Renal cortex interstitium (tissue), 11 donors: ENCODE data around the gene LYAR. TPM values are rescaled to one million over a fixed set of nuclear protein-coding genes. Genes with fewer than 3 reads are reported as not detected.
"Not testable (repeated sequence)": the region's sequence is repeated elsewhere in the genome, so short reads cannot be mapped to it uniquely, and the experiment has no call there.

ENCODE experiments used
- DNase-seq, 11 donors: peaks; one replicate each; pipeline ENCODE4 v3.0.0-alpha.2; 2013; ENCODE audit warnings: low read depth in 9 of 11, low spot score in 4 of 11; ENCODE audit errors: extremely low read depth in 1 of 11
- polyA plus RNA-seq, 3 donors: library from polyadenylated mRNA; unstranded; fragments of 120-200 nt; gene quantifications; one replicate each; pipeline ENCODE4 v1.2.1, GENCODE V29; 2013; ENCODE audit not compliant: insufficient read length in 3 of 3

Gene LYAR
- polyA plus RNA-seq, 3 donors: 17.4 to 23.1 (median 20.1) TPM

- no peak for DNase-seq
Observed at GRCh38 chr4:4274226-4274625, 15.7 kb downstream of the LYAR start.

- DNase-seq: no peak
Observed at GRCh38 chr4:4271912-4272311, 18.0 kb downstream of the LYAR start.

- DNase-seq: no peak
Observed at GRCh38 chr4:4270529-4270928, 19.4 kb downstream of the LYAR start.

GRCh38 chr4:4269856-4270255 lies 20.1 kb downstream of the LYAR start:
- no peak for DNase-seq

- DNase-seq: no peak
Observed at GRCh38 chr4:4269331-4269731, 20.6 kb downstream of the LYAR start.

GRCh38 chr4:4268776-4269175 lies 21.2 kb downstream of the LYAR start:
- DNase-seq: no peak

GRCh38 chr4:4267981-4268380 lies 22.0 kb downstream of the LYAR start:
- no peak for DNase-seq

- DNase-seq: no peak
Observed at GRCh38 chr4:4260185-4260751, 29.7 kb downstream of the LYAR start.

- no peak for DNase-seq
Observed at GRCh38 chr4:4259484-4260100, 30.4 kb downstream of the LYAR start.

- not testable (repeated sequence) for DNase-seq
Observed at GRCh38 chr4:4257705-4258104, 32.2 kb downstream of the LYAR start.

GRCh38 chr4:4256799-4257198 lies 33.2 kb downstream of the LYAR start:
- DNase-seq: no peak

- DNase-seq: no peak
Observed at GRCh38 chr4:4254666-4255065, 35.3 kb downstream of the LYAR start.

- DNase-seq: no peak
Observed at GRCh38 chr4:4254199-4254598, 35.8 kb downstream of the LYAR start.

GRCh38 chr4:4249866-4250265 lies 40.1 kb downstream of the LYAR start:
- no peak for DNase-seq

- not testable (repeated sequence) for DNase-seq
Observed at GRCh38 chr4:4249342-4249741, 40.6 kb downstream of the LYAR start.

GRCh38 chr4:4248885-4249203 lies 41.1 kb downstream of the LYAR start:
- DNase-seq: no peak

- DNase-seq: peak; percentile 89 to 95 (median 94)
Observed at GRCh38 chr4:4248029-4248884, 41.7 kb downstream of the LYAR start, which contains the start of gene TMEM128. TSS of gene TMEM128 (minus strand) at chr4:4248223. CDS start at chr4:4248202, 21 bp downstream.

- DNase-seq: no peak
Observed at GRCh38 chr4:4247696-4248028, 42.3 kb downstream of the LYAR start.

- no peak for DNase-seq
Observed at GRCh38 chr4:4245172-4245571, 44.8 kb downstream of the LYAR start.

- not testable (repeated sequence) for DNase-seq
Observed at GRCh38 chr4:4239551-4239950, 50.4 kb downstream of the LYAR start.
